Muscle layer of duodenum (tissue), 2 donors: ENCODE results near the gene SLC19A1.

Experiments
- H3K27ac ChIP-seq: one replicate; pipeline ENCODE4 v1.7.0; 2013; ENCODE audit warnings: mild to moderate bottlenecking, low read length
- H3K27me3 ChIP-seq: one replicate; pipeline ENCODE4 v1.7.0; 2013; ENCODE audit warnings: low read depth, mild to moderate bottlenecking, control low read depth, low read length
- H3K36me3 ChIP-seq, 2 donors: one replicate each; pipeline ENCODE4 v1.7.0; 2013; ENCODE audit warnings: low read length in 2 of 2, control low read depth in 1 of 2, mild to moderate bottlenecking in 1 of 2; ENCODE audit not compliant: insufficient read depth in 2 of 2, control insufficient read depth in 1 of 2
- H3K4me1 ChIP-seq, 2 donors: one replicate each; pipeline ENCODE4 v1.7.0; 2013; ENCODE audit warnings: low read length in 2 of 2, mild to moderate bottlenecking in 2 of 2, control low read depth in 1 of 2, moderate library complexity in 1 of 2; ENCODE audit not compliant: insufficient read depth in 2 of 2, control insufficient read depth in 1 of 2
- H3K4me3 ChIP-seq, 2 donors: one replicate each; pipeline ENCODE4 v1.7.0; 2013; ENCODE audit warnings: low read length in 2 of 2, low read depth in 1 of 2, mild to moderate bottlenecking in 1 of 2
- H3K9me3 ChIP-seq, 2 donors: one replicate each; pipeline ENCODE4 v1.7.0; 2013; ENCODE audit warnings: low read length in 2 of 2, control low read depth in 1 of 2, mild to moderate bottlenecking in 1 of 2; ENCODE audit not compliant: control insufficient read depth in 1 of 2
- donor health status: healthy.

Gene SLC19A1

GRCh38 chr21:45542242-45542666, at the start of gene SLC19A1:
Gene SLC19A1 (minus strand): TSS chr21:45542440. CDS start chr21:45537959, 4,481 bp downstream.
- Histone ChIP-seq H3K4me3 (peak within 1 kb of the TSS; percentile 33 to 67), H3K9me3 (no peaks in the 10 kb centered on the region), H3K4me1 (peaks cover 0 to 13% of the 10 kb centered on the region in 2 donors), H3K27me3 (no peaks in the 10 kb centered on the region), H3K36me3 (no peaks in the 10 kb centered on the region), H3K27ac (no peak within 1 kb of the TSS)

GRCh38 chr21:45591619-45592207, 49.5 kb upstream of the SLC19A1 start:
- no peaks in the 10 kb centered on the region for H3K4me1 ChIP-seq
- no peaks in the 10 kb centered on the region for H3K36me3 ChIP-seq
- H3K4me3 ChIP-seq = no peak overlapping the region
- no peaks in the 10 kb centered on the region for H3K27me3 ChIP-seq
- peaks cover 5 to 17% of the 10 kb centered on the region in 2 donors for H3K9me3 ChIP-seq
- no peak overlapping the region for H3K27ac ChIP-seq

GRCh38 chr21:45590726-45591618, 48.7 kb upstream of the SLC19A1 start:
- H3K27ac ChIP-seq = no peak overlapping the region
- H3K9me3 ChIP-seq = peaks cover 13 to 25% of the 10 kb centered on the region in 2 donors
- H3K4me1 ChIP-seq = no peaks in the 10 kb centered on the region
- H3K36me3 ChIP-seq = no peaks in the 10 kb centered on the region
- H3K27me3 ChIP-seq = no peaks in the 10 kb centered on the region
- H3K4me3 ChIP-seq = peak overlapping the region in 1 of 2 donors; percentile 54

- peaks cover 15 to 29% of the 10 kb centered on the region in 2 donors for H3K9me3 ChIP-seq
- H3K36me3 ChIP-seq = no peaks in the 10 kb centered on the region
- H3K4me3 ChIP-seq = peak overlapping the region in 1 of 2 donors; percentile 54
- H3K4me1 ChIP-seq = no peaks in the 10 kb centered on the region
- H3K27me3 ChIP-seq = no peaks in the 10 kb centered on the region
- H3K27ac ChIP-seq = no peak overlapping the region
These were observed 48.0 kb upstream of the SLC19A1 start for GRCh38 chr21:45590246-45590725.

DNA sequence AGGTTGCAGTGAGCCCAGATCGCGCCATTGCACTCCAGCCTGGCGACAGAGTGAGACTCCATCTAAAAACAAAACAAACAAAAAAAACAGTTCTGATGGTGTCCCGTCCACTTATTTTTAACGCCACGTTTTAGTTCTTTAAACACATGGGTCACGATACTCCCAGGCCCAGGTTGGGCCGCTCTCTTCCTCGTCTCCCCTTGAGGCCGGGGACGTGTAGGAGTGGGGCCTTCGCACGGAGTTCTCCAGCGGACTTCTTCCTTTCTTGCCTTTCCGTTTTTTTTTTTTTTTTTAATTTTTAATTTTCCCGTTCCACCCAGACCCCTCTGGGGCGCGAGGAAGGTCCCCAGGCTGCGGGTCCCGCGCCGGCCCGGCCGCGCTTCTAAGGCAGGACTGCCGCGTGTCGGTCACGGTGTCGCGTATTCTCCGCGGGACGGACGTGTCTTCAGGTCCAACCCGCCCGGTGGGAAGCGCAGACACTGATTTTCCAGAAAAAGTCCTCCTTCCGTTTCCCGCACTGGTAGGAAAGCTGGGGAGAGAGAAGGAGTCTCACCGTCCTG, 47.5 kb upstream of the SLC19A1 start:
- H3K9me3 ChIP-seq = peaks cover 15 to 32% of the 10 kb centered on the region in 2 donors
- H3K27ac ChIP-seq = no peak overlapping the region
- no peaks in the 10 kb centered on the region for H3K36me3 ChIP-seq
- peak overlapping the region in 1 of 2 donors; percentile 54 for H3K4me3 ChIP-seq
- H3K27me3 ChIP-seq = no peaks in the 10 kb centered on the region
- H3K4me1 ChIP-seq = no peaks in the 10 kb centered on the region

DNA sequence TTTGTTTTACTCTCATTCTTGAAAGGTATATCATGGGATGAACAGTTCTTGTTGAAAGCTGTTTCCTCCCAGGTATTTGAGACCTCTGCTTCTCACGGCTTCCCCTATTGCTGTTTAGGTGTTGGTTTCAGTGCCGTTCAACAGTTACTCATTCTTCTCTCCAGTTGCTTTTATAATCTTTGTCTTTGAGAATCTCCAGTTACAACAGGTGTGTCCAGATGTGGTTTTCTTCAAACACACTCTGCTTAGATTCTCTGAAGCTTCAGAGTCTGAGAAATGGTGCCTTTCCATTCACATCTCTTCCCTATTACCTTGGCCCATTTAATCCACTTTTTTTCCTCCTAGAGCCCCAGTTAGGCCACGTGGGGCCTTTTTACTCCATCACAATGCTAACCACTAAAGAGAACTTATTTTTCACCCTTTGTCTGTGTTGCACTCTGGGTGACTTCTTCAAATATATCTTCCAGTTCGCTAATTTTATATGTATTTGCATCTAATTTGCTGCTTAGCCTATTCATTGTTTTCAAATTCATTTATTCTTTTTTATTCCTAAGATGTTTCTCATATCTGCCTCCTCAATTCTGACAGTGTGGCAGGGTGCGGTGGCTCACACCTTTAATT, 46.7 kb upstream of the SLC19A1 start:
- no peak overlapping the region for H3K27ac ChIP-seq
- H3K4me3 ChIP-seq = no peak overlapping the region
- H3K27me3 ChIP-seq = no peaks in the 10 kb centered on the region
- H3K36me3 ChIP-seq = no peaks in the 10 kb centered on the region
- peaks cover 15 to 32% of the 10 kb centered on the region in 2 donors for H3K9me3 ChIP-seq
- no peaks in the 10 kb centered on the region for H3K4me1 ChIP-seq

GRCh38 chr21:45588086-45588825, 46.0 kb upstream of the SLC19A1 start:
- Histone ChIP-seq H3K4me3 (no peak overlapping the region), H3K4me1 (no peaks in the 10 kb centered on the region), H3K27me3 (no peaks in the 10 kb centered on the region), H3K27ac (no peak overlapping the region), H3K36me3 (no peaks in the 10 kb centered on the region), H3K9me3 (peaks cover 15 to 32% of the 10 kb centered on the region in 2 donors)

DNA sequence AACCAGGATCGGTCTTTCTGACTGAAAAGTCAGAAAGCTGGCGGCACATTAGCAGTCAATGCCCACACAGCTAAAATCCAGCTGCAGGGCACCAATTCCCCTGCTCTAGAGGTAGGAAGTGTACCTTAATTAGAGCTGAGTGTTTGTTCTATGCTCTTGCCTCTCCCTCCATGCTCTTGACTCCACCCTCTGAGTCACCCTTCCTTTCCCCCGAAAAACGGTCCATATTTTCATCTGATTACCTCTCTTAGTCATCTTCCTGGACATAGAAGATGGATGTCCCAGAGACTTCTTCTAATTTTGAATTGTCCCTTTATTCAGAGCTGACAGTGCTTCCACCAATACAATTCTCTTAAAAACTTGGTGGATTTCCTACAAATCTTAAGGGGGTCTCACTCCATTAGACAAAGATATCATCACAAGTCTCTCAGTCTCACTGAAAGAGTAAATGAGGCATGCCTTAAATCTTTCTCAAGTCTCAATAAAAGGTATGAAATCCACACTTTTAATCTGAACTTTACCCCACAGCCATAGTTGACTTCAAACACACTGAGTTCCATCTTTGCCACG, 44.1 kb upstream of the SLC19A1 start:
- H3K27me3 ChIP-seq = no peaks in the 10 kb centered on the region
- H3K27ac ChIP-seq = no peak overlapping the region
- no peaks in the 10 kb centered on the region for H3K36me3 ChIP-seq
- H3K4me1 ChIP-seq = no peaks in the 10 kb centered on the region
- H3K9me3 ChIP-seq = peaks cover 15 to 32% of the 10 kb centered on the region in 2 donors
- H3K4me3 ChIP-seq = peak overlapping the region in 1 of 2 donors; percentile 10

- H3K9me3 ChIP-seq = peaks cover 15 to 32% of the 10 kb centered on the region in 2 donors
- H3K36me3 ChIP-seq = no peaks in the 10 kb centered on the region
- H3K4me3 ChIP-seq = no peak overlapping the region
- no peaks in the 10 kb centered on the region for H3K27me3 ChIP-seq
- no peaks in the 10 kb centered on the region for H3K4me1 ChIP-seq
- no peak overlapping the region for H3K27ac ChIP-seq
These were observed 42.5 kb upstream of the SLC19A1 start for GRCh38 chr21:45584786-45585185.

- no peaks in the 10 kb centered on the region for H3K27me3 ChIP-seq
- H3K27ac ChIP-seq = no peak overlapping the region
- H3K4me3 ChIP-seq = no peak overlapping the region
- H3K9me3 ChIP-seq = peaks cover 15 to 30% of the 10 kb centered on the region in 2 donors
- no peaks in the 10 kb centered on the region for H3K4me1 ChIP-seq
- H3K36me3 ChIP-seq = no peaks in the 10 kb centered on the region
These were observed 41.7 kb upstream of the SLC19A1 start for GRCh38 chr21:45583831-45584509.
